SU-DHL-6 (cell line): Measurements from ENCODE around the gene AGPAT2.

Experiments used
- EZH2phosphoT487 ChIP-seq: fragments of 200-600 bp; sonication (generic), shearing (Covaris generic); conservative IDR thresholded peaks from 2 replicates; pipeline ENCODE4 v1.6.1; 2018; ENCODE audit warnings: mild to moderate bottlenecking, antibody characterized with exemption, low read length, moderate library complexity, mixed read lengths
- TF ChIP-seq, protein P1 (sequence below): fragments of 200-600 bp; sonication (generic); IDR thresholded peaks from one replicate; pipeline ENCODE4 v1.5.1; 2017; ENCODE audit warnings: antibody characterized with exemption, mild to moderate bottlenecking, low read length, moderate library complexity; ENCODE audit not compliant: insufficient read depth, poor library complexity, severe bottlenecking

DNA sequence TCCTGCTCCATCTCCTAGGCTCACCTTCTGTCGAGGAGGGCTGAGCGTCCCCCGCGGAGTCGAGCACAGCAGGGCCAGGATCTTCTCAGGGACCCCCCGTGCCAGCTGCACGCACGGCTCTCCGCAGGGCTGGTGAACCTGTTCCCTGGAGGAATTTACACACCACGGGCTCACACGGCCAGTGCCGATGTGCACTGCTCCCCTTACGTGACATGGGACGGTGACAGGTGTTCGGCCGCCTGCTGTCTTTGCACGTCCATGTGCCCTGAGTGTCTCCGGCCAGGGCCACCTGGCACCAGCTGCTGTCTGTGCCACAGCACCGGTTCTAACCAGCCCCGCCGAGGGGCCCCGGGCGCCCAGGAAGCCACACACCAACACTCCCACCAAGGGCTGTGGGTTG lies 8.7 kb upstream of the AGPAT2 start:
- TF ChIP-seq, protein P1, sequence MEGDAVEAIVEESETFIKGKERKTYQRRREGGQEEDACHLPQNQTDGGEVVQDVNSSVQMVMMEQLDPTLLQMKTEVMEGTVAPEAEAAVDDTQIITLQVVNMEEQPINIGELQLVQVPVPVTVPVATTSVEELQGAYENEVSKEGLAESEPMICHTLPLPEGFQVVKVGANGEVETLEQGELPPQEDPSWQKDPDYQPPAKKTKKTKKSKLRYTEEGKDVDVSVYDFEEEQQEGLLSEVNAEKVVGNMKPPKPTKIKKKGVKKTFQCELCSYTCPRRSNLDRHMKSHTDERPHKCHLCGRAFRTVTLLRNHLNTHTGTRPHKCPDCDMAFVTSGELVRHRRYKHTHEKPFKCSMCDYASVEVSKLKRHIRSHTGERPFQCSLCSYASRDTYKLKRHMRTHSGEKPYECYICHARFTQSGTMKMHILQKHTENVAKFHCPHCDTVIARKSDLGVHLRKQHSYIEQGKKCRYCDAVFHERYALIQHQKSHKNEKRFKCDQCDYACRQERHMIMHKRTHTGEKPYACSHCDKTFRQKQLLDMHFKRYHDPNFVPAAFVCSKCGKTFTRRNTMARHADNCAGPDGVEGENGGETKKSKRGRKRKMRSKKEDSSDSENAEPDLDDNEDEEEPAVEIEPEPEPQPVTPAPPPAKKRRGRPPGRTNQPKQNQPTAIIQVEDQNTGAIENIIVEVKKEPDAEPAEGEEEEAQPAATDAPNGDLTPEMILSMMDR: no peak
- no peak for TF ChIP-seq EZH2phosphoT487
